ENCODE data around the gene METTL27.

DNA sequence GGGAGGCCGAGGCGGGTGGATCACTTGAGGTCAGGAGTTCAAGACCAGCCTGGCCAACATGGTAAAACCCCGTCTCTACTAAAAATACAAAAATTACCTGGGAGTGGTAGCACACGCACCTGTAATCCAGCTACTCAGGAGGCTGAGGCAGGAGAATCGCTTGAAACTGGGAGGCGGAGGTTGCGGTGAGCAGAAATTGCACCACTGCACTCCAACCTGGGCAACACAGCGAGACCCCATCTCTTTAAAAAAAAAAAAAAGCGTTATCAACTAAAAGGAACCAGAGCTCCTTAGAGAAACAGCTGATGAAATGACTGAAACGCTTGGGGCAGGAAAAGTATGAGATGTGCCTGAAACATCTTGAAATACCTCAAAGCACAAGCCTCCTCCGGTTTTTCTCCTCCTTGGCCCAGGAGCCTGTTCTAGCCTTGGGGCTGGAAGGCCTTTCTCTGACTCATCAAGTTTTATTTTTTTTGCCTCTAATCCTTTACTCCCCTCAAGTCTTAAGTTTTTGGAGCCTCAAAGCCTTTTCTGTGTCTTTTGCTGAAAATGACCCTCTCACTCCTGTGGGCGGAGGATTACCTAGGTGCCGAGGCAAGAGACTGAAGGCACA lies 2.6 kb upstream of the METTL27 start:
- TF ChIP-seq, protein P1, sequence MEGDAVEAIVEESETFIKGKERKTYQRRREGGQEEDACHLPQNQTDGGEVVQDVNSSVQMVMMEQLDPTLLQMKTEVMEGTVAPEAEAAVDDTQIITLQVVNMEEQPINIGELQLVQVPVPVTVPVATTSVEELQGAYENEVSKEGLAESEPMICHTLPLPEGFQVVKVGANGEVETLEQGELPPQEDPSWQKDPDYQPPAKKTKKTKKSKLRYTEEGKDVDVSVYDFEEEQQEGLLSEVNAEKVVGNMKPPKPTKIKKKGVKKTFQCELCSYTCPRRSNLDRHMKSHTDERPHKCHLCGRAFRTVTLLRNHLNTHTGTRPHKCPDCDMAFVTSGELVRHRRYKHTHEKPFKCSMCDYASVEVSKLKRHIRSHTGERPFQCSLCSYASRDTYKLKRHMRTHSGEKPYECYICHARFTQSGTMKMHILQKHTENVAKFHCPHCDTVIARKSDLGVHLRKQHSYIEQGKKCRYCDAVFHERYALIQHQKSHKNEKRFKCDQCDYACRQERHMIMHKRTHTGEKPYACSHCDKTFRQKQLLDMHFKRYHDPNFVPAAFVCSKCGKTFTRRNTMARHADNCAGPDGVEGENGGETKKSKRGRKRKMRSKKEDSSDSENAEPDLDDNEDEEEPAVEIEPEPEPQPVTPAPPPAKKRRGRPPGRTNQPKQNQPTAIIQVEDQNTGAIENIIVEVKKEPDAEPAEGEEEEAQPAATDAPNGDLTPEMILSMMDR (IDR thresholded peaks at IDR 0.05 in 4 of 5, conservative IDR thresholded peaks at IDR 0.05 in 1 of 5): no peak
- no peak for TF ChIP-seq POLR2A (IDR thresholded peaks at IDR 0.05)
